HG03521 (cell line): ENCODE results near the gene PCDHB14.

Experiments used
- ATAC-seq: cut with Tn5 transposase; IDR thresholded peaks from one replicate; pipeline ENCODE4 v1.9.1; 2021; ENCODE audit warnings: mild to moderate bottlenecking, moderate library complexity; ENCODE audit not compliant: unreplicated experiment

The PCDHB14 gene

DNA sequence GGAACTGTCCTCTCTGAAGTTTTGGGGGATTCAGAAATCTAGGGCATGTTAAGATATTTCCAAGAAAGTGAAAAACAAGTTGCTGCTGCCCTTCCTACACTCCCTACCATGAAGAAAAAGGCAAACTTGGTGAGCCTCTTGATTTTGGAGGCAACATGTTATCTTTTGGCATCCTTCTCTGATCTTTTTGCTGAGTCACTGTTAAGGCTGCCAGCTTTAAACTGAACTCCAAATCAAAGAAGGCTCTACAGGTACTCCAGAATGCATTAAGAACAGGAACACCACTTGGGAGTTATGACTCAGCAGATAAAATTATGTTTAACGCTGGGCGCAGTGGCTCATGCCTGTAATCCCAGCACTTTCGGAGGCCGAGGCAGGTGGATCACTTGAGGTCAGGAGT, 46.1 kb downstream of the PCDHB14 start:
- ATAC-seq: no peak

DNA sequence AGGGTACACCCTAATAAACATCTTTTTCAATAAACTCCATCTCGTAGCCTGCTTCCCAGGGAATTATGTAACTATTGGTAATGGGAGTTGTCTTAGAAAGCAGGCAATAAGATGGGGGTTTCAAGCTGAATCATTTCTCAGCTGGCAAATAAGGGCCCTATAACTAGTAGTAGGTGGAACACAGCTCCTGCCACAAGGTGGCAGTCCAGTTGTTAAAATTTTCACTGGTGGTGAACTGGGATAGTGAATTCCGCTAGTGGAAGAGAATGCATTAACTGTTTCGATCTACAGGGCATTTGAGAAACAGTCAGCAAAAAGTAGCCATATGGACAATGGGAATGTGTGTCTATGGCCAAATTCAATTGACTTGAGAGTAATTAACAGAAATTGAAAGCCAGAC, 49.8 kb downstream of the PCDHB14 start:
- no peak for ATAC-seq
